IMR-90 (cell line): ENCODE results near the gene CLTCL1. TPM values are rescaled to one million over a fixed set of nuclear protein-coding genes. Genes with fewer than 3 reads are reported as not detected.

Experiments
- ATAC-seq: fragments of 200-7000 bp; cut with Tn5 transposase; 2 replicates; pipeline ENCODE4 v1.9.1; 2020; ENCODE audit warnings: low read depth, mild to moderate bottlenecking, moderate library complexity
- BruUV-seq: library from RNA; stranded (reverse); fragments of 400-500 nt; replicated peaks from 2 replicates; lab custom pipeline; 2021; lab: Mats Ljungman, UMichigan
- CTCF ChIA-PET: fragments of 300-600 bp; formaldehyde crosslinking; extraction: SDS; loops from one replicate; lab custom pipeline; 2021; ENCODE audit warnings: antibody characterized with exemption; lab: Yijun Ruan, JAX
- POLR2A ChIA-PET: fragments of 300-600 bp; sonication (Branson Sonifier 250); formaldehyde crosslinking; loops from one replicate; lab custom pipeline; 2022; ENCODE audit warnings: antibody characterized with exemption; ENCODE audit not compliant: unreplicated experiment; lab: Charles Lee
- DNase-seq: peaks from one replicate; pipeline ENCODE4 v3.0.0; 2013
- H2AFZ ChIP-seq: replicated peaks from 2 replicates; pipeline ENCODE3; 2013; ENCODE audit warnings: low read length, mild to moderate bottlenecking; ENCODE audit not compliant: poor library complexity
- H2AK5ac ChIP-seq: 2 replicates; pipeline ENCODE4 v1.6.1; 2013; ENCODE audit warnings: low read depth, low read length, inconsistent platforms
- H2AK9ac ChIP-seq: replicated peaks from 2 replicates; pipeline ENCODE3; 2013; ENCODE audit warnings: mild to moderate bottlenecking, low read depth, low read length, moderate library complexity; ENCODE audit not compliant: poor library complexity
- H2BK120ac ChIP-seq: 2 replicates; pipeline ENCODE4 v1.6.1; 2013; ENCODE audit warnings: low read depth, low read length, inconsistent platforms
- H2BK15ac ChIP-seq: 3 replicates; pipeline ENCODE4 v1.6.1; 2013; ENCODE audit warnings: low read depth, low read length, inconsistent platforms
- H2BK20ac ChIP-seq: 2 replicates; pipeline ENCODE4 v1.6.1; 2013; ENCODE audit warnings: low read depth, mild to moderate bottlenecking, inconsistent platforms, low read length, moderate library complexity
- H2BK5ac ChIP-seq: 2 replicates; pipeline ENCODE4 v1.6.1; 2013; ENCODE audit warnings: mild to moderate bottlenecking, low read depth, low read length, inconsistent platforms; ENCODE audit not compliant: poor library complexity, severe bottlenecking
- H3K14ac ChIP-seq: replicated peaks from 2 replicates; pipeline ENCODE4 v1.6.1; 2013; ENCODE audit warnings: low read depth, low read length, inconsistent platforms
- H3K18ac ChIP-seq: 2 replicates; pipeline ENCODE4 v1.6.1; 2013; ENCODE audit warnings: low read depth, low read length, control low read depth
- H3K23ac ChIP-seq: 2 replicates; pipeline ENCODE4 v1.6.1; 2013; ENCODE audit warnings: low read depth, low read length, inconsistent platforms
- H3K27ac ChIP-seq: 2 replicates; pipeline ENCODE4 v1.5.1; 2013; ENCODE audit warnings: mild to moderate bottlenecking, control low read depth, low read length; ENCODE audit not compliant: insufficient read depth
- H3K27me3 ChIP-seq: 2 replicates; pipeline ENCODE4 v1.6.1; 2013; ENCODE audit warnings: low read length; ENCODE audit not compliant: control insufficient read depth, insufficient read depth
- H3K36me3 ChIP-seq: 2 replicates; pipeline ENCODE4 v1.6.1; 2013; ENCODE audit warnings: low read length, mixed read lengths; ENCODE audit not compliant: control insufficient read depth, insufficient read depth
- H3K4ac ChIP-seq: 2 replicates; pipeline ENCODE4 v1.6.1; 2013; ENCODE audit warnings: low read depth, low read length, inconsistent platforms
- H3K4me1 ChIP-seq: 2 replicates; pipeline ENCODE4 v1.6.1; 2013; ENCODE audit warnings: low read length, mixed read lengths; ENCODE audit not compliant: control insufficient read depth, insufficient read depth
- H3K4me2 ChIP-seq: 2 replicates; pipeline ENCODE4 v1.6.1; 2013; ENCODE audit warnings: low read depth, mild to moderate bottlenecking, control low read depth, low read length, moderate library complexity
- H3K4me3 ChIP-seq: 2 replicates; pipeline ENCODE4 v1.5.1; 2013; ENCODE audit warnings: low read depth, mild to moderate bottlenecking, control low read depth, low read length, moderate library complexity; ENCODE audit not compliant: insufficient read depth
- H3K56ac ChIP-seq: 2 replicates; pipeline ENCODE4 v1.6.1; 2013; ENCODE audit warnings: low read length, inconsistent platforms; ENCODE audit not compliant: insufficient read depth; ENCODE audit errors: extremely low read depth
- H3K79me1 ChIP-seq, 2 experiments: 2 replicates each; pipeline ENCODE4 v1.6.1; 2013; ENCODE audit warnings: low read length in 2 of 2, inconsistent platforms in 1 of 2, low read depth in 1 of 2
- H3K9ac ChIP-seq: 2 replicates; pipeline ENCODE4 v1.6.1; 2013; ENCODE audit warnings: low read depth, low read length, control low read depth
- H3K9me1 ChIP-seq: 2 replicates; pipeline ENCODE4 v1.6.1; 2013; ENCODE audit warnings: low read length, inconsistent platforms; ENCODE audit not compliant: insufficient read depth
- H3K9me3 ChIP-seq: 2 replicates; pipeline ENCODE4 v1.6.1; 2013; ENCODE audit warnings: low read length; ENCODE audit not compliant: control insufficient read depth, insufficient read depth
- H4K20me1 ChIP-seq: 2 replicates; pipeline ENCODE4 v1.6.1; 2013; ENCODE audit warnings: low read length, inconsistent platforms; ENCODE audit not compliant: insufficient read depth
- H4K5ac ChIP-seq: 2 replicates; pipeline ENCODE4 v1.6.1; 2013; ENCODE audit warnings: mild to moderate bottlenecking, low read depth, low read length, control low read depth
- H4K8ac ChIP-seq, 2 experiments: 2 replicates each; pipeline ENCODE4 v1.6.1; 2013; ENCODE audit warnings: low read depth in 2 of 2, low read length in 2 of 2, control low read depth in 1 of 2, inconsistent platforms in 1 of 2
- H4K91ac ChIP-seq: 2 replicates; pipeline ENCODE4 v1.6.1; 2013; ENCODE audit warnings: low read depth, low read length, inconsistent platforms; ENCODE audit not compliant: insufficient read depth
- BHLHE40 ChIP-seq: fragments of 150-350 bp; IDR thresholded peaks from 2 replicates; pipeline ENCODE4 v1.6.1; 2016; ENCODE audit warnings: mild to moderate bottlenecking, low read depth, low read length
- CEBPB ChIP-seq: IDR thresholded peaks from 2 replicates; pipeline ENCODE4 v1.6.1; 2012; ENCODE audit warnings: low read depth, low read length, improper control_type of control experiment
- CHD1 ChIP-seq: IDR thresholded peaks from 2 replicates; pipeline ENCODE4 v1.6.1; 2012; ENCODE audit warnings: low read depth, low read length, improper control_type of control experiment
- ELK1 ChIP-seq: fragments of 150-350 bp; IDR thresholded peaks from 2 replicates; pipeline ENCODE4 v1.6.1; 2016; ENCODE audit warnings: low read depth, mild to moderate bottlenecking, low read length, moderate library complexity, borderline replicate concordance
- FOS ChIP-seq: fragments of 150-350 bp; IDR thresholded peaks from 2 replicates; pipeline ENCODE4 v1.6.1; 2016; ENCODE audit warnings: low read depth, low read length
- MAFK ChIP-seq: IDR thresholded peaks from 2 replicates; pipeline ENCODE4 v1.6.1; 2012; ENCODE audit warnings: low read depth, low read length, improper control_type of control experiment
- MAZ ChIP-seq: IDR thresholded peaks from 2 replicates; pipeline ENCODE4 v1.6.1; 2012; ENCODE audit warnings: low read depth, mild to moderate bottlenecking, low read length, improper control_type of control experiment, moderate library complexity, borderline replicate concordance
- MXI1 ChIP-seq: IDR thresholded peaks from 2 replicates; pipeline ENCODE4 v1.6.1; 2012; ENCODE audit warnings: low read depth, mild to moderate bottlenecking, low read length, moderate library complexity, borderline replicate concordance
- NFE2L2 ChIP-seq: fragments of 150-350 bp; IDR thresholded peaks from 2 replicates; pipeline ENCODE4 v1.6.1; 2016; ENCODE audit warnings: low read depth, mild to moderate bottlenecking, low read length
- POLR2A ChIP-seq: IDR thresholded peaks from 2 replicates; pipeline ENCODE4 v1.6.1; 2012; ENCODE audit warnings: mild to moderate bottlenecking, low read depth, low read length
- RAD21 ChIP-seq: IDR thresholded peaks from 2 replicates; pipeline ENCODE4 v1.6.1; 2012; ENCODE audit warnings: low read length, improper control_type of control experiment
- RCOR1 ChIP-seq: IDR thresholded peaks from 2 replicates; pipeline ENCODE4 v1.6.1; 2012; ENCODE audit warnings: mild to moderate bottlenecking, low read length, improper control_type of control experiment; ENCODE audit not compliant: insufficient replicate concordance
- RFX5 ChIP-seq: IDR thresholded peaks from 2 replicates; pipeline ENCODE4 v1.8.0; 2012; ENCODE audit warnings: low read depth, mild to moderate bottlenecking, low read length, moderate library complexity
- SMC3 ChIP-seq: fragments of 150-350 bp; IDR thresholded peaks from 2 replicates; pipeline ENCODE4 v1.6.1; 2016; ENCODE audit warnings: low read depth, mild to moderate bottlenecking, antibody characterized with exemption, low read length, moderate library complexity
- USF2 ChIP-seq: fragments of 150-350 bp; IDR thresholded peaks from 2 replicates; pipeline ENCODE4 v1.6.1; 2017; ENCODE audit warnings: mild to moderate bottlenecking, antibody characterized with exemption, low read length, low read depth
- WGBS, 2 experiments: methylation state at CpG; one replicate each; pipeline versions ENCODE4 v1.1.5 to v1.1.7; 2013; ENCODE audit warnings: missing lambda C conversion rate in 2 of 2; ENCODE audit not compliant: insufficient read length in 1 of 2; ENCODE audit errors: extremely low coverage in 2 of 2; 5-methylcytosine and 5-hydroxymethylcytosine counted together
- dilution Hi-C: fragments of 300-500 bp; cut with HindIII; formaldehyde crosslinking; loops from one replicate; pipeline ENCODE4 v1.14.3; 2018; ENCODE audit warnings: low sequenced_read_pairs; ENCODE audit not compliant: unreplicated experiment
- in situ Hi-C: fragments of 300-500 bp; cut with MboI; formaldehyde crosslinking; loops from 3 replicates; pipeline ENCODE4 v1.14.3; 2019; ENCODE audit warnings: low sequenced_read_pairs, inconsistent platforms, mixed read lengths
- intact Hi-C: fragments of 100-400 bp; cut with micrococcal nuclease; formaldehyde crosslinking; loops from 2 replicates; pipeline ENCODE4 v1.10.0; 2022
- polyA plus RNA-seq, 3 experiments: library from polyadenylated mRNA; depleted of rRNA; stranded (reverse); fragments of >200 nt; gene quantifications; 2 replicates each; pipeline ENCODE4 v1.2.3, GENCODE V29; 2012; ENCODE audit warnings: low replicate concordance in 1 of 3
- total RNA-seq: library from RNA; depleted of rRNA; stranded (reverse); fragments of >200 nt; gene quantifications from 2 replicates; pipeline ENCODE4 v1.2.3, GENCODE V29; 2012
- TF ChIP-seq, protein P1 (sequence below): conservative IDR thresholded peaks from 2 replicates; pipeline ENCODE4 v1.5.1; 2012; ENCODE audit warnings: mild to moderate bottlenecking, low read depth, low read length, improper control_type of control experiment

The CLTCL1 gene
- total and polyA plus RNA-seq, 2 of the 4 experiments (the other 2 are of a cell fraction) = 6.2 to 8.1 TPM

- peaks cover 34% of the 10 kb centered on the region for H3K36me3 ChIP-seq
- no peak overlapping the region for H3K4ac ChIP-seq
- no peak overlapping the region for H3K23ac ChIP-seq
- no peaks in the 10 kb centered on the region for H4K20me1 ChIP-seq
- no peak overlapping the region for H3K4me2 ChIP-seq
- H3K79me1 ChIP-seq = no peaks in the 10 kb centered on the region
- no peak overlapping the region for H3K18ac ChIP-seq
- no peaks in the 10 kb centered on the region for H3K27me3 ChIP-seq
- no peak overlapping the region for H4K5ac ChIP-seq
- no peak overlapping the region for H4K8ac ChIP-seq
- no peak overlapping the region for H2BK120ac ChIP-seq
- intact Hi-C loops = no loop called here
- no peak overlapping the region for H3K4me3 ChIP-seq
- ChIA-PET CTCF (no interaction called here), POLR2A (no interaction called here)
- H3K27ac ChIP-seq = no peak overlapping the region
- H3K56ac ChIP-seq = no peak overlapping the region
- in situ Hi-C loops = no loop called here
- H2BK20ac ChIP-seq = no peak overlapping the region
- dilution Hi-C loops = no loop called here
- no peak overlapping the region for H4K91ac ChIP-seq
- no peak overlapping the region for H2AK5ac ChIP-seq
- H2AFZ ChIP-seq = no peak overlapping the region
- H3K9me3 ChIP-seq = no peaks in the 10 kb centered on the region
- H3K14ac ChIP-seq = no peak overlapping the region
- no peak for DNase-seq
- no peak overlapping the region for H2BK15ac ChIP-seq
- WGBS, 2 experiments = 100% methylated on average over 4 of the region's 9 CpGs; no CpG with 5 or more reads in 1 of the 2 experiments
- H3K4me1 ChIP-seq = no peaks in the 10 kb centered on the region
- H2AK9ac ChIP-seq = no peak overlapping the region
- ATAC-seq = no peak
- no TSS peak for BruUV-seq
- peaks cover 7% of the 10 kb centered on the region; the same call in 1 of the 2 replicates for H3K9me1 ChIP-seq
- no peak overlapping the region for H2BK5ac ChIP-seq
- TF ChIP-seq MAFK = no peak
- no peak for TF ChIP-seq POLR2A
- no peak for TF ChIP-seq CHD1
- TF ChIP-seq MXI1 = no peak
- no peak for TF ChIP-seq RAD21
- no peak for TF ChIP-seq CEBPB
- no peak for TF ChIP-seq ELK1
- TF ChIP-seq BHLHE40 = no peak
- TF ChIP-seq FOS = no peak
- TF ChIP-seq, protein P1, sequence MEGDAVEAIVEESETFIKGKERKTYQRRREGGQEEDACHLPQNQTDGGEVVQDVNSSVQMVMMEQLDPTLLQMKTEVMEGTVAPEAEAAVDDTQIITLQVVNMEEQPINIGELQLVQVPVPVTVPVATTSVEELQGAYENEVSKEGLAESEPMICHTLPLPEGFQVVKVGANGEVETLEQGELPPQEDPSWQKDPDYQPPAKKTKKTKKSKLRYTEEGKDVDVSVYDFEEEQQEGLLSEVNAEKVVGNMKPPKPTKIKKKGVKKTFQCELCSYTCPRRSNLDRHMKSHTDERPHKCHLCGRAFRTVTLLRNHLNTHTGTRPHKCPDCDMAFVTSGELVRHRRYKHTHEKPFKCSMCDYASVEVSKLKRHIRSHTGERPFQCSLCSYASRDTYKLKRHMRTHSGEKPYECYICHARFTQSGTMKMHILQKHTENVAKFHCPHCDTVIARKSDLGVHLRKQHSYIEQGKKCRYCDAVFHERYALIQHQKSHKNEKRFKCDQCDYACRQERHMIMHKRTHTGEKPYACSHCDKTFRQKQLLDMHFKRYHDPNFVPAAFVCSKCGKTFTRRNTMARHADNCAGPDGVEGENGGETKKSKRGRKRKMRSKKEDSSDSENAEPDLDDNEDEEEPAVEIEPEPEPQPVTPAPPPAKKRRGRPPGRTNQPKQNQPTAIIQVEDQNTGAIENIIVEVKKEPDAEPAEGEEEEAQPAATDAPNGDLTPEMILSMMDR = no peak
- TF ChIP-seq NFE2L2 = no peak
- no peak for TF ChIP-seq SMC3
- no peak for TF ChIP-seq RFX5
- TF ChIP-seq USF2 = no peak
- no peak for TF ChIP-seq RCOR1
- no peak for TF ChIP-seq MAZ
- H3K9ac ChIP-seq = no peak overlapping the region
Measured at GRCh38 chr22:19223110-19223509, 68.4 kb downstream of the CLTCL1 start.
